Stimulated activated effector memory CD8-positive, alpha-beta T cell treated with anti-CD3 and anti-CD28 coated beads, Interleukin-12 subunit alpha, Interleukin-12 subunit beta, amount 100 ng/mL, for 72 hours (primary cell): ENCODE measurements around the gene USP37.

Experiments
- ATAC-seq: fragments of 150-1000 bp; cut with Tn5 transposase; 2 replicates; pipeline ENCODE4 v1.10.0; 2021
- DNase-seq, 2 donors: peaks; one replicate each; pipeline ENCODE4 v3.0.0; 2021 to 2022; ENCODE audit warnings: low spot score in 2 of 2
- H3K27ac Mint-ChIP-seq: one replicate; pipeline ENCODE4 v1.8.0; 2022; ENCODE audit warnings: mild to moderate bottlenecking, mixed read lengths
- H3K36me3 Mint-ChIP-seq: one replicate; pipeline ENCODE4 v1.8.0; 2022; ENCODE audit warnings: mild to moderate bottlenecking, mixed read lengths
- H3K4me1 Mint-ChIP-seq: one replicate; pipeline ENCODE4 v1.8.0; 2022; ENCODE audit warnings: mixed read lengths
- H3K4me3 Mint-ChIP-seq: one replicate; pipeline ENCODE4 v1.8.0; 2022; ENCODE audit warnings: mild to moderate bottlenecking, mixed read lengths
- H3K9me3 Mint-ChIP-seq: one replicate; pipeline ENCODE4 v1.8.0; 2022; ENCODE audit warnings: mixed read lengths

Gene USP37

GRCh38 chr2:218472988-218473387 lies 95.2 kb downstream of the USP37 start:
- no peak overlapping the region for H3K27ac Mint-ChIP-seq
- no peak for ATAC-seq

GRCh38 chr2:218471982-218472381 lies 96.2 kb downstream of the USP37 start:
- no peak for DNase-seq
- H3K9me3 Mint-ChIP-seq: no peaks in the 10 kb centered on the region
- H3K4me3 Mint-ChIP-seq: no peak overlapping the region
- ATAC-seq: no peak
- peak overlapping the region; percentile 39 for H3K27ac Mint-ChIP-seq
- H3K36me3 Mint-ChIP-seq: peaks cover 100% of the 10 kb centered on the region
- peaks cover 12% of the 10 kb centered on the region for H3K4me1 Mint-ChIP-seq

More at GRCh38 chr2:218472988-218473387, 95.2 kb downstream of the USP37 start:
- peaks cover 100% of the 10 kb centered on the region for H3K36me3 Mint-ChIP-seq
- no peak for DNase-seq
- H3K9me3 Mint-ChIP-seq: no peaks in the 10 kb centered on the region
- peaks cover 12% of the 10 kb centered on the region for H3K4me1 Mint-ChIP-seq
- no peak overlapping the region for H3K4me3 Mint-ChIP-seq

GRCh38 chr2:218471036-218471435 lies 97.1 kb downstream of the USP37 start:
- no peak overlapping the region for H3K4me3 Mint-ChIP-seq
- H3K36me3 Mint-ChIP-seq: peaks cover 100% of the 10 kb centered on the region
- peak overlapping the region; percentile 39 for H3K27ac Mint-ChIP-seq
- no peak for DNase-seq
- H3K4me1 Mint-ChIP-seq: peaks cover 12% of the 10 kb centered on the region
- H3K9me3 Mint-ChIP-seq: no peaks in the 10 kb centered on the region
- peak; percentile 28 for ATAC-seq

GRCh38 chr2:218470448-218470847 lies 97.7 kb downstream of the USP37 start:
- Mint-ChIP-seq H3K4me1 (peaks cover 12% of the 10 kb centered on the region), H3K36me3 (peaks cover 100% of the 10 kb centered on the region), H3K27ac (peak overlapping the region; percentile 39), H3K4me3 (no peak overlapping the region), H3K9me3 (no peaks in the 10 kb centered on the region)
- ATAC-seq (no peak), DNase-seq (no peak)

GRCh38 chr2:218465987-218466633 lies 102.0 kb downstream of the USP37 start:
- Mint-ChIP-seq H3K36me3 (peaks cover 100% of the 10 kb centered on the region), H3K4me3 (no peak overlapping the region), H3K9me3 (no peaks in the 10 kb centered on the region), H3K4me1 (peaks cover 5% of the 10 kb centered on the region), H3K27ac (peak overlapping the region; percentile 32)
- DNase-seq (no peak), ATAC-seq (no peak)

- peaks cover 100% of the 10 kb centered on the region for H3K36me3 Mint-ChIP-seq
- ATAC-seq (no peak), DNase-seq (no peak)
- H3K27ac Mint-ChIP-seq: no peak overlapping the region
- H3K4me1 Mint-ChIP-seq: no peaks in the 10 kb centered on the region
- H3K9me3 Mint-ChIP-seq: peaks cover 4% of the 10 kb centered on the region
- no peak overlapping the region for H3K4me3 Mint-ChIP-seq
Observed at GRCh38 chr2:218458598-218458997, 109.6 kb downstream of the USP37 start.

- H3K27ac Mint-ChIP-seq: no peak overlapping the region
- ATAC-seq (no peak), DNase-seq (no peak)
- no peak overlapping the region for H3K4me3 Mint-ChIP-seq
- H3K36me3 Mint-ChIP-seq: peaks cover 100% of the 10 kb centered on the region
- peaks cover 4% of the 10 kb centered on the region for H3K9me3 Mint-ChIP-seq
- H3K4me1 Mint-ChIP-seq: no peaks in the 10 kb centered on the region
Observed at GRCh38 chr2:218456849-218457248, 111.3 kb downstream of the USP37 start.

- DNase-seq: no peak
- peaks cover 95% of the 10 kb centered on the region for H3K36me3 Mint-ChIP-seq
- ATAC-seq: no peak
- no peaks in the 10 kb centered on the region for H3K4me1 Mint-ChIP-seq
- no peak overlapping the region for H3K27ac Mint-ChIP-seq
- no peak overlapping the region for H3K4me3 Mint-ChIP-seq
- H3K9me3 Mint-ChIP-seq: peaks cover 4% of the 10 kb centered on the region
Observed at GRCh38 chr2:218452079-218452478, 116.1 kb downstream of the USP37 start.

- Mint-ChIP-seq H3K36me3 (peaks cover 75% of the 10 kb centered on the region), H3K27ac (peak overlapping the region; percentile 58), H3K4me3 (no peak overlapping the region), H3K9me3 (no peaks in the 10 kb centered on the region), H3K4me1 (no peaks in the 10 kb centered on the region)
- ATAC-seq (no peak), DNase-seq (no peak)
Observed at GRCh38 chr2:218448934-218449333, 119.2 kb downstream of the USP37 start.

- peaks cover 56% of the 10 kb centered on the region for H3K36me3 Mint-ChIP-seq
- no peaks in the 10 kb centered on the region for H3K4me1 Mint-ChIP-seq
- H3K4me3 Mint-ChIP-seq: no peak overlapping the region
- no peak overlapping the region for H3K27ac Mint-ChIP-seq
- ATAC-seq: no peak
- no peak for DNase-seq
- no peaks in the 10 kb centered on the region for H3K9me3 Mint-ChIP-seq
Observed at GRCh38 chr2:218447072-218447471, 121.1 kb downstream of the USP37 start.

- no peak for DNase-seq
- no peak for ATAC-seq
- Mint-ChIP-seq H3K4me1 (no peaks in the 10 kb centered on the region), H3K27ac (no peak overlapping the region), H3K4me3 (no peak overlapping the region), H3K9me3 (no peaks in the 10 kb centered on the region), H3K36me3 (peaks cover 52% of the 10 kb centered on the region)
Observed at GRCh38 chr2:218446547-218446946, 121.6 kb downstream of the USP37 start.

- ATAC-seq (no peak), DNase-seq (no peak)
- Mint-ChIP-seq H3K4me1 (peaks cover 2% of the 10 kb centered on the region), H3K36me3 (peaks cover 46% of the 10 kb centered on the region), H3K9me3 (no peaks in the 10 kb centered on the region), H3K4me3 (no peak overlapping the region), H3K27ac (peak overlapping the region; percentile 13)
Observed at GRCh38 chr2:218445602-218446001, 122.5 kb downstream of the USP37 start.

- peaks cover 38% of the 10 kb centered on the region for H3K36me3 Mint-ChIP-seq
- H3K4me1 Mint-ChIP-seq: peaks cover 4% of the 10 kb centered on the region
- ATAC-seq: no peak
- no peak for DNase-seq
- H3K27ac Mint-ChIP-seq: peak overlapping the region; percentile 13
- H3K4me3 Mint-ChIP-seq: no peak overlapping the region
- H3K9me3 Mint-ChIP-seq: no peaks in the 10 kb centered on the region
Observed at GRCh38 chr2:218444692-218445357, 123.3 kb downstream of the USP37 start.

- Mint-ChIP-seq H3K4me3 (no peak overlapping the region), H3K9me3 (no peaks in the 10 kb centered on the region), H3K36me3 (peaks cover 5% of the 10 kb centered on the region), H3K4me1 (peaks cover 10% of the 10 kb centered on the region), H3K27ac (no peak overlapping the region)
- ATAC-seq: no peak
- no peak for DNase-seq
Observed at GRCh38 chr2:218438596-218438995, 129.6 kb downstream of the USP37 start.

GRCh38 chr2:218437969-218438368 lies 130.2 kb downstream of the USP37 start:
- Mint-ChIP-seq H3K27ac (no peak overlapping the region), H3K36me3 (peaks cover 5% of the 10 kb centered on the region), H3K4me1 (peaks cover 10% of the 10 kb centered on the region), H3K4me3 (no peak overlapping the region), H3K9me3 (no peaks in the 10 kb centered on the region)
- no peak for DNase-seq
- no peak for ATAC-seq

GRCh38 chr2:218436992-218437391 lies 131.2 kb downstream of the USP37 start:
- Mint-ChIP-seq H3K9me3 (no peaks in the 10 kb centered on the region), H3K4me3 (no peak overlapping the region), H3K36me3 (peaks cover 5% of the 10 kb centered on the region), H3K27ac (no peak overlapping the region), H3K4me1 (peaks cover 10% of the 10 kb centered on the region)
- ATAC-seq: no peak
- no peak for DNase-seq
